Glutamatergic neuron (in vitro differentiated cells): ENCODE results near the gene MYO1D. TPM values are rescaled to one million over a fixed set of nuclear protein-coding genes. Genes with fewer than 3 reads are reported as not detected.
A peak's percentile ranks its signal among the peaks of the same experiment; 100 is the strongest.

Experiments used
- DNase-seq: peaks from one replicate; pipeline ENCODE4 v3.0.0; 2022
- H3K27ac Mint-ChIP-seq: one replicate; pipeline ENCODE4 v1.8.0; 2020; ENCODE audit warnings: mild to moderate bottlenecking, mixed read lengths, inconsistent platforms; ENCODE audit not compliant: unreplicated experiment
- H3K27me3 Mint-ChIP-seq: one replicate; pipeline ENCODE4 v1.8.0; 2020; ENCODE audit warnings: mild to moderate bottlenecking, moderate library complexity, mixed read lengths, inconsistent platforms; ENCODE audit not compliant: unreplicated experiment
- H3K36me3 Mint-ChIP-seq: one replicate; pipeline ENCODE4 v1.8.0; 2020; ENCODE audit warnings: mild to moderate bottlenecking, mixed read lengths, inconsistent platforms; ENCODE audit not compliant: unreplicated experiment
- H3K4me1 Mint-ChIP-seq: one replicate; pipeline ENCODE4 v1.8.0; 2020; ENCODE audit warnings: mild to moderate bottlenecking, low read depth, mixed read lengths, inconsistent platforms; ENCODE audit not compliant: unreplicated experiment
- H3K4me3 Mint-ChIP-seq: one replicate; pipeline ENCODE4 v1.8.0; 2020; ENCODE audit warnings: mild to moderate bottlenecking, mixed read lengths, inconsistent platforms; ENCODE audit not compliant: unreplicated experiment
- H3K9me3 Mint-ChIP-seq: one replicate; pipeline ENCODE4 v1.8.0; 2020; ENCODE audit warnings: mild to moderate bottlenecking, moderate library complexity, mixed read lengths, inconsistent platforms; ENCODE audit not compliant: unreplicated experiment
- CTCF ChIP-seq: fragments of 200-600 bp; sonication (generic); IDR thresholded peaks from one replicate; pipeline ENCODE4 v1.5.0; 2021; ENCODE audit not compliant: partially characterized antibody, unreplicated experiment
- total RNA-seq: library from RNA; stranded (reverse); fragmentation: NEBNext Ultra II Directional; extraction: Animal tissue kit (Norgen Biotek cat#: 25700); gene quantifications from one replicate; pipeline ENCODE4 v1.2.1, GENCODE V29; 2021; ENCODE audit not compliant: unreplicated experiment

MYO1D gene
- total RNA-seq, 1 donor from 2014 or later = 5.3 TPM

- Mint-ChIP-seq H3K36me3 (no peaks in the 10 kb centered on the region), H3K27me3 (peaks cover 7% of the 10 kb centered on the region), H3K4me1 (peaks cover 12% of the 10 kb centered on the region), H3K9me3 (peaks cover 3% of the 10 kb centered on the region), H3K4me3 (peak overlapping the region; percentile 85), H3K27ac (peak overlapping the region; percentile 69)
- DNase-seq = no peak
- TF ChIP-seq CTCF = no peak
These were observed 431.4 kb downstream of the MYO1D start for GRCh38 chr17:32445497-32445896.

GRCh38 chr17:32445074-32445415 lies 431.9 kb downstream of the MYO1D start:
- H3K9me3 Mint-ChIP-seq = peaks cover 3% of the 10 kb centered on the region
- peak; percentile 27 for DNase-seq
- no peak for TF ChIP-seq CTCF
- no peaks in the 10 kb centered on the region for H3K36me3 Mint-ChIP-seq
- H3K4me1 Mint-ChIP-seq = peaks cover 12% of the 10 kb centered on the region
- peak overlapping the region; percentile 85 for H3K4me3 Mint-ChIP-seq
- H3K27ac Mint-ChIP-seq = peak overlapping the region; percentile 69
- H3K27me3 Mint-ChIP-seq = peaks cover 7% of the 10 kb centered on the region

- H3K4me1 Mint-ChIP-seq = peaks cover 12% of the 10 kb centered on the region
- H3K9me3 Mint-ChIP-seq = peaks cover 3% of the 10 kb centered on the region
- TF ChIP-seq CTCF = peak; percentile 90
- H3K36me3 Mint-ChIP-seq = no peaks in the 10 kb centered on the region
- peaks cover 7% of the 10 kb centered on the region for H3K27me3 Mint-ChIP-seq
- peak; percentile 100 for DNase-seq
- peak within 1 kb of the TSS; percentile 85 for H3K4me3 Mint-ChIP-seq
- H3K27ac Mint-ChIP-seq = peak within 1 kb of the TSS; percentile 69
These were observed 432.4 kb downstream of the MYO1D start, which contains the start of gene PSMD11 for GRCh38 chr17:32444301-32445073. TSS of gene PSMD11 (plus strand) at chr17:32444510. CDS start at chr17:32444524, 14 bp downstream.

GRCh38 chr17:32443827-32444300 lies 433.1 kb downstream of the MYO1D start:
- DNase-seq = no peak
- no peak for TF ChIP-seq CTCF
- Mint-ChIP-seq H3K27me3 (peaks cover 7% of the 10 kb centered on the region), H3K9me3 (peaks cover 3% of the 10 kb centered on the region), H3K27ac (no peak overlapping the region), H3K36me3 (no peaks in the 10 kb centered on the region), H3K4me1 (peaks cover 12% of the 10 kb centered on the region), H3K4me3 (peak overlapping the region; percentile 84)

Other genes starting within 250 kb of the MYO1D start
- 62.3 TPM for gene TMEM98, start 51.0 kb upstream of the MYO1D start, total RNA-seq
- not detected for gene SPACA3, start 114.7 kb upstream of the MYO1D start, total RNA-seq